ENCODE data around the gene ALG12.
"Not testable (repeated sequence)": the region's sequence is repeated elsewhere in the genome, so short reads cannot be mapped to it uniquely, and the experiment has no call there.

DNA sequence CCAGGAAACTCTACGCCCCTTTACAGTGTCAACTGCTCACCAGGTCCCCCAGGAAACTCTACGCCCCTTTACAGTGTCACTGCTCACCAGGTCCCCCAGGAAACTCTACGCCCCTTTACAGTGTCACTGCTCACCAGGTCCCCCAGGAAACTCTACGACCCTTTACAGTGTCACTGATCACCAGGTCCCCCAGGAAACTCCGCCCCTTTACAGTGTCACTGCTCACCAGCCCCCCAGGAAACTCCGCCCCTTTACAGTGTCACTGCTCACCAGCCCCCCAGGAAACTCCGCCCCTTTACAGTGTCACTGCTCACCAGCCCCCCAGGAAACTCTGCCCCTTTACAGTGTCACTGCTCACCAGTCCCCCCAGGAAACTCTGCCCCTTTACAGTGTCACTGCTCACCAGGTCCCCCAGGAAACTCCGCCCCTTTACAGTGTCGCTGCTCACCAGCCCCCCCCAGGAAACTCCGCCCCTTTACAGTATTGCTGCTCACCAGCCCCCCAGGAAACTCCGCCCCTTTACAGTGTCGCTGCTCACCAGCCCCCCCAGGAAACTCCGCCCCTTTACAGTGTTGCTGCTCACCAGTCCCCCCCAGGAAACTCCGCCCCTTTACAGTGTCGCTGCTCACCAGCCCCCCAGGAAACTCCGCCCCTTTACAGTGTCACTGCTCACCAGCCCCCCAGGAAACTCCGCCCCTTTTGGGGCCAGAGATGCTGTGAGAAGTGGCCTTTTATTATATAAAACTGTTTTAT, 27.0 kb upstream of the ALG12 start:
- TF ChIP-seq, protein P1, sequence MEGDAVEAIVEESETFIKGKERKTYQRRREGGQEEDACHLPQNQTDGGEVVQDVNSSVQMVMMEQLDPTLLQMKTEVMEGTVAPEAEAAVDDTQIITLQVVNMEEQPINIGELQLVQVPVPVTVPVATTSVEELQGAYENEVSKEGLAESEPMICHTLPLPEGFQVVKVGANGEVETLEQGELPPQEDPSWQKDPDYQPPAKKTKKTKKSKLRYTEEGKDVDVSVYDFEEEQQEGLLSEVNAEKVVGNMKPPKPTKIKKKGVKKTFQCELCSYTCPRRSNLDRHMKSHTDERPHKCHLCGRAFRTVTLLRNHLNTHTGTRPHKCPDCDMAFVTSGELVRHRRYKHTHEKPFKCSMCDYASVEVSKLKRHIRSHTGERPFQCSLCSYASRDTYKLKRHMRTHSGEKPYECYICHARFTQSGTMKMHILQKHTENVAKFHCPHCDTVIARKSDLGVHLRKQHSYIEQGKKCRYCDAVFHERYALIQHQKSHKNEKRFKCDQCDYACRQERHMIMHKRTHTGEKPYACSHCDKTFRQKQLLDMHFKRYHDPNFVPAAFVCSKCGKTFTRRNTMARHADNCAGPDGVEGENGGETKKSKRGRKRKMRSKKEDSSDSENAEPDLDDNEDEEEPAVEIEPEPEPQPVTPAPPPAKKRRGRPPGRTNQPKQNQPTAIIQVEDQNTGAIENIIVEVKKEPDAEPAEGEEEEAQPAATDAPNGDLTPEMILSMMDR (IDR thresholded peaks at IDR 0.05; ENCODE audit: poor library complexity, severe bottlenecking): not testable (repeated sequence)
- not testable (repeated sequence) for TF ChIP-seq SMC3 (conservative IDR thresholded peaks at IDR 0.05; ENCODE audit: poor library complexity); EZH2 (IDR thresholded peaks at IDR 0.05; ENCODE audit: borderline replicate concordance, insufficient read depth, low read length, poor library complexity, severe bottlenecking); RAD21 (conservative IDR thresholded peaks at IDR 0.05); TAF1 (IDR thresholded peaks at IDR 0.05; ENCODE audit: low read depth); EP300 (conservative IDR thresholded peaks at IDR 0.05; ENCODE audit: poor library complexity, severe bottlenecking); POLR2AphosphoS5 (IDR thresholded peaks at IDR 0.05)

Data from neural cell (in vitro differentiated cells).